Measurements from ENCODE around the gene RAPSN.
A peak's percentile ranks its signal among the peaks of the same experiment; 100 is the strongest.
"Not testable (repeated sequence)": the region's sequence is repeated elsewhere in the genome, so short reads cannot be mapped to it uniquely, and the experiment has no call there.

Gene RAPSN

DNA sequence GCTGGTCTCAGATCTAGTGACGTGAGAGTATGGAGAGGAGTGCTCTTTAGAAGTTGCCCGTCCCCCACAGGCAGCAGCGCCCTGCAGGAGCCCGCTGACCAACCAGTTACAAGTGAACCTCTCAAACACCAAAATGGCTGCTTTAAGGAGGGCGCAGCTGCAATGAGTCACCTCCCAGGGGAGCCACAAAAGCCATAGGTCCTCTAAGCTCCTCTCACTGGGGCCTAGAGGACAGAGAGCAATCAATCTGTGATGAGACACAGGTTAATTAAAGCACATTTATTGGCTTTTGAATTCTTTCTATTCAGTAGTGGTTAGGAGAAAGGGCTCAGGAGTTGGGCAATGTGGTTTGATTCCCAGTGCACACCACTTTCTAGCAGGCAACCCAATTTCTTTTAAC lies 15.5 kb upstream of the RAPSN start:
- H2BK5ac ChIP-seq (ENCODE audit: low read length), result no peak overlapping the region
- no peak overlapping the region for H2BK120ac ChIP-seq (ENCODE audit: low read depth, low read length)
- H3K79me2 ChIP-seq (ENCODE audit: control insufficient read depth, insufficient read depth, low read length), result peaks cover 9% of the 10 kb centered on the region
- no peak overlapping the region for H3K18ac ChIP-seq (ENCODE audit: low read length)
- WGBS (ENCODE audit: extremely low coverage, insufficient coverage, low lambda C conversion rate), result no CpG with 5 or more reads among the region's 5 CpGs
- peak; percentile 42 for DNase-seq
- no peak overlapping the region for H2BK15ac ChIP-seq (replicated peaks; ENCODE audit: low read depth)
- H3K4me1 ChIP-seq (ENCODE audit: control insufficient read depth, low read depth, low read length), result no peaks in the 10 kb centered on the region
- no peak overlapping the region for H3K23ac ChIP-seq (ENCODE audit: low read length)
- no peak overlapping the region for H2AK5ac ChIP-seq (ENCODE audit: low read length)
- peaks cover 21% of the 10 kb centered on the region for H3K79me1 ChIP-seq (ENCODE audit: low read length)
- H3K27ac ChIP-seq (ENCODE audit: low read depth, low read length), result no peak overlapping the region
- H3K4me3 ChIP-seq (ENCODE audit: low read length), result no peak overlapping the region
- H3K4ac ChIP-seq (ENCODE audit: low read depth, low read length), result no peak overlapping the region
- no peak overlapping the region for H4K5ac ChIP-seq (ENCODE audit: low read length)
- H3K4me2 ChIP-seq (ENCODE audit: low read length), result no peak overlapping the region
- H3K9ac ChIP-seq (ENCODE audit: low read length), result no peak overlapping the region
- H3K36me3 ChIP-seq (ENCODE audit: control insufficient read depth, insufficient read depth, low read length), result peaks cover 6% of the 10 kb centered on the region
- no peak overlapping the region for H3K56ac ChIP-seq (ENCODE audit: low read length)
- H4K8ac ChIP-seq (ENCODE audit: low read depth, low read length), result no peak overlapping the region
- H3K27me3 ChIP-seq (ENCODE audit: insufficient read depth, low read length, poor library complexity), result no peaks in the 10 kb centered on the region

DNA sequence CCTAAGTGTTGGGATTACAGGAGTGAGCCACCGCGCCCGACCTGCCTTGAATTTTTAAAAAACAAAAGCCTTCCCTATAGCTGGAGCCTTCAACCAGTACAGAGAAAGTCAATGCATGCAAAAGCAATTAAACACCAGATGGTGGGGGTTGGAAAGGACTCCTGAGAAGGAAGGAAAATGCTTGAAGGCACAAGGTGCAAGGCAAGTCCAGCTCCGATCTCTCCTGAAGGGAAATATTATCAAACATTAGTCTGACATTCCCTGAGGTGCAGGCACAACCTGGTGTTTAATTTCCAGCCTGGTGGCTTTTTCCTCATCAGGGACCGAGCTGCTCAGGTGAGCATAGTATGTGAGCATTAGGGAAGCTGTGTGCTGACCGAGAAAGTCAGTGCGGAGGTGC lies 12.9 kb upstream of the RAPSN start:
- H2BK5ac ChIP-seq (ENCODE audit: low read length), result no peak overlapping the region
- no peak overlapping the region for H3K23ac ChIP-seq (ENCODE audit: low read length)
- no peaks in the 10 kb centered on the region for H3K4me1 ChIP-seq (ENCODE audit: control insufficient read depth, low read depth, low read length)
- H3K9ac ChIP-seq (ENCODE audit: low read length), result no peak overlapping the region
- no peak overlapping the region for H2AK5ac ChIP-seq (ENCODE audit: low read length)
- H3K79me2 ChIP-seq (ENCODE audit: control insufficient read depth, insufficient read depth, low read length), result no peaks in the 10 kb centered on the region
- H3K4me2 ChIP-seq (ENCODE audit: low read length), result no peak overlapping the region
- no peak overlapping the region for H3K4me3 ChIP-seq (ENCODE audit: low read length)
- no peak overlapping the region for H3K4ac ChIP-seq (ENCODE audit: low read depth, low read length)
- no CpG with 5 or more reads among the region's 7 CpGs for WGBS (ENCODE audit: extremely low coverage, insufficient coverage, low lambda C conversion rate)
- no peak overlapping the region for H3K18ac ChIP-seq (ENCODE audit: low read length)
- H2BK120ac ChIP-seq (ENCODE audit: low read depth, low read length), result no peak overlapping the region
- H3K79me1 ChIP-seq (ENCODE audit: low read length), result peaks cover 8% of the 10 kb centered on the region
- peaks cover 5% of the 10 kb centered on the region for H3K36me3 ChIP-seq (ENCODE audit: control insufficient read depth, insufficient read depth, low read length)
- H4K8ac ChIP-seq (ENCODE audit: low read depth, low read length), result no peak overlapping the region
- no peak for DNase-seq
- H3K27me3 ChIP-seq (ENCODE audit: insufficient read depth, low read length, poor library complexity), result no peaks in the 10 kb centered on the region
- H3K56ac ChIP-seq (ENCODE audit: low read length), result no peak overlapping the region
- H3K27ac ChIP-seq (ENCODE audit: low read depth, low read length), result no peak overlapping the region
- no peak overlapping the region for H4K5ac ChIP-seq (ENCODE audit: low read length)
- no peak overlapping the region for H2BK15ac ChIP-seq (replicated peaks; ENCODE audit: low read depth)

DNA sequence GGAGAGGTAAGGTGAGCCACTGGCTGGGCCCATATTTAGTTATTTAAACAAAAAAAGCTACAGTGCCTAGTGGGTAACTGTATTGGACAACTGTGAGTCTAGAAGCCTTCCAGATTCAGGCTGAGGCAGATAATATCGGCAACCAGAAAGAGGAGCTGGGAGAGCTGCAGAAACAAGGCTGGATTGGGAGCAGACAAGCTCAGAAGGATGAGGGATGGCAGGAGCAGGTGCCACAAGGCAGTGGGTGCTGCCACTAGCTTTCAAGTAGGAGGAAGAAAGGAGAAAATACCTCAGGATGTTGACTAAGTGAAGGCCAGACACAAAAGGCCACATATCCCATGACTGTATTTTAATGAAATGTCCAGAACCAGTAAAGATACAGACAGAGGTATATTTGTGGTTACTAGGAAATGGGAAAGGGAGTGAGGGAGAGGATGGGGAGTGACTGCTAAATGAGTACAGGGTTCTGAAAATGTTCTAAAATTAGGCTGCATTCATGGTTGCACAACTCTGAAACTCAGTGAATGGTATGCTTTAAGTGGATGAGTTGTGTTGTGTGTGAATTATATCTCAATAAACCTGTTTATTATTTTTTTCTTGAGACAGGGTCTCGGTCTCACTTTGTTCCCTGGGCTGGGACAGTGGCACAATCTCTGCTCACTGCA lies 11.8 kb upstream of the RAPSN start:
- Histone ChIP-seq H3K4ac (ENCODE audit: low read depth, low read length) (no peak overlapping the region), H3K4me2 (ENCODE audit: low read length) (no peak overlapping the region), H3K79me2 (ENCODE audit: control insufficient read depth, insufficient read depth, low read length) (no peaks in the 10 kb centered on the region), H3K23ac (ENCODE audit: low read length) (no peak overlapping the region), H2BK5ac (ENCODE audit: low read length) (no peak overlapping the region), H3K9ac (ENCODE audit: low read length) (no peak overlapping the region), H4K8ac (ENCODE audit: low read depth, low read length) (no peak overlapping the region), H3K79me1 (ENCODE audit: low read length) (peaks cover 4% of the 10 kb centered on the region), H3K27ac (ENCODE audit: low read depth, low read length) (no peak overlapping the region), H3K4me3 (ENCODE audit: low read length) (no peak overlapping the region), H3K27me3 (ENCODE audit: insufficient read depth, low read length, poor library complexity) (no peaks in the 10 kb centered on the region), H4K5ac (ENCODE audit: low read length) (no peak overlapping the region), H2BK15ac (replicated peaks; ENCODE audit: low read depth) (no peak overlapping the region), H3K56ac (ENCODE audit: low read length) (no peak overlapping the region), H2AK5ac (ENCODE audit: low read length) (no peak overlapping the region), H3K4me1 (ENCODE audit: control insufficient read depth, low read depth, low read length) (no peaks in the 10 kb centered on the region), H3K18ac (ENCODE audit: low read length) (no peak overlapping the region), H3K36me3 (ENCODE audit: control insufficient read depth, insufficient read depth, low read length) (peaks cover 5% of the 10 kb centered on the region), H2BK120ac (ENCODE audit: low read depth, low read length) (no peak overlapping the region)
- DNase-seq, result no peak
- WGBS (ENCODE audit: extremely low coverage, insufficient coverage, low lambda C conversion rate), result no CpG with 5 or more reads among the region's 2 CpGs

DNA sequence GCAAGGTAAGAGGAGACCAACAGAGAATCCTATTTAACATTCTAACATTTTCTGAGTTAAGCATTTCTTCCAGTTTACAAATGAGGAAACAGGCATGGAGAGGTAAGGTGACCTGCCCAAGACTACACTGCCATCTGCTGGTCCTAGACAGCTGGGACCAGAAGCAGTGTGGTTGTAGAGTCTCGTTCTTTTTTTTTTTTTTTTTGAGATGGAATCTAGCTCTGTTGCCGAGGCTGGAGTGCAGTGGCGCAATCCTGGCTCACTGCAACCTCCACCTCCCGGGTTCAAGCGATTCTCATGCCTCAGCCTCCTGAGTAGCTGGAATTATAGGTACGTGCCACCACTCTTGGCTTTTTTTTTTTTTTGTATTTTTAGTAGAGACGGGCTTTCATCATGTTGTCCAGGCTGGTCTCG lies 5.3 kb upstream of the RAPSN start:
- not testable (repeated sequence) for H3K23ac ChIP-seq (ENCODE audit: low read length); H4K8ac ChIP-seq (ENCODE audit: low read depth, low read length); H3K4me3 ChIP-seq (ENCODE audit: low read length); H3K79me2 ChIP-seq (ENCODE audit: control insufficient read depth, insufficient read depth, low read length); H3K27me3 ChIP-seq (ENCODE audit: insufficient read depth, low read length, poor library complexity); H2BK15ac ChIP-seq (replicated peaks; ENCODE audit: low read depth); H3K4me1 ChIP-seq (ENCODE audit: control insufficient read depth, low read depth, low read length); H2BK120ac ChIP-seq (ENCODE audit: low read depth, low read length); H3K56ac ChIP-seq (ENCODE audit: low read length); H3K79me1 ChIP-seq (ENCODE audit: low read length); H3K4me2 ChIP-seq (ENCODE audit: low read length); H3K18ac ChIP-seq (ENCODE audit: low read length); H4K5ac ChIP-seq (ENCODE audit: low read length); H2AK5ac ChIP-seq (ENCODE audit: low read length); H2BK5ac ChIP-seq (ENCODE audit: low read length); H3K4ac ChIP-seq (ENCODE audit: low read depth, low read length); H3K36me3 ChIP-seq (ENCODE audit: control insufficient read depth, insufficient read depth, low read length); H3K27ac ChIP-seq (ENCODE audit: low read depth, low read length); H3K9ac ChIP-seq (ENCODE audit: low read length)
- DNase-seq, result peak; percentile 88
- whole genome bisulfite sequencing (ENCODE audit: extremely low coverage, insufficient coverage, low lambda C conversion rate), result no CpG with 5 or more reads among the region's 8 CpGs

DNA sequence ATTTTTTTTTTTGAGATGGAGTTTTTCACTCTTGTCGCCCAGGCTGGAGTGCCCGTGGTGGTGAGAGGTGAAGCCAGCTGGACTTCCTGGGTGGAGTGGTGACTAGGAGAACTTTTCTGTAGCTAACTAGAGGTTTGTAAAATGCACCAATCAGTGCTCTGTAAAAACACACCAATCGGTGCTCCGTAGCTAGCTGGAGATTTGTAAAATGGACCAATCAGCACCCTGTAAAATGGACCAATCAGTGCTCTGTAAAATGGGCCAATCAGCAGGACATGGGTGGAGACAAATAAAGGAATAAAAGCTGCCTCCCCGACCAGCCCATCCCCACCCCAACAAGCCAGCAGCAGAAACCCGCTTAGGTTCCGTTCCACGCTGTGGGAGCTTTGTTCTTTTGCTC lies 4.4 kb upstream of the RAPSN start:
- Histone ChIP-seq H3K56ac (ENCODE audit: low read length) (no peak overlapping the region), H2BK5ac (ENCODE audit: low read length) (no peak overlapping the region), H3K79me1 (ENCODE audit: low read length) (no peaks in the 10 kb centered on the region), H3K4me2 (ENCODE audit: low read length) (no peak overlapping the region), H4K8ac (ENCODE audit: low read depth, low read length) (no peak overlapping the region), H3K27ac (ENCODE audit: low read depth, low read length) (no peak overlapping the region), H3K4ac (ENCODE audit: low read depth, low read length) (no peak overlapping the region), H2AK5ac (ENCODE audit: low read length) (no peak overlapping the region), H3K36me3 (ENCODE audit: control insufficient read depth, insufficient read depth, low read length) (peaks cover 1% of the 10 kb centered on the region), H2BK15ac (replicated peaks; ENCODE audit: low read depth) (no peak overlapping the region), H3K9ac (ENCODE audit: low read length) (no peak overlapping the region), H3K23ac (ENCODE audit: low read length) (no peak overlapping the region), H4K5ac (ENCODE audit: low read length) (no peak overlapping the region), H3K27me3 (ENCODE audit: insufficient read depth, low read length, poor library complexity) (no peaks in the 10 kb centered on the region), H3K79me2 (ENCODE audit: control insufficient read depth, insufficient read depth, low read length) (no peaks in the 10 kb centered on the region), H3K4me1 (ENCODE audit: control insufficient read depth, low read depth, low read length) (no peaks in the 10 kb centered on the region), H2BK120ac (ENCODE audit: low read depth, low read length) (no peak overlapping the region), H3K18ac (ENCODE audit: low read length) (no peak overlapping the region), H3K4me3 (ENCODE audit: low read length) (no peak overlapping the region)
- DNase-seq, result no peak
- no CpG with 5 or more reads among the region's 8 CpGs for WGBS (ENCODE audit: extremely low coverage, insufficient coverage, low lambda C conversion rate)

DNA sequence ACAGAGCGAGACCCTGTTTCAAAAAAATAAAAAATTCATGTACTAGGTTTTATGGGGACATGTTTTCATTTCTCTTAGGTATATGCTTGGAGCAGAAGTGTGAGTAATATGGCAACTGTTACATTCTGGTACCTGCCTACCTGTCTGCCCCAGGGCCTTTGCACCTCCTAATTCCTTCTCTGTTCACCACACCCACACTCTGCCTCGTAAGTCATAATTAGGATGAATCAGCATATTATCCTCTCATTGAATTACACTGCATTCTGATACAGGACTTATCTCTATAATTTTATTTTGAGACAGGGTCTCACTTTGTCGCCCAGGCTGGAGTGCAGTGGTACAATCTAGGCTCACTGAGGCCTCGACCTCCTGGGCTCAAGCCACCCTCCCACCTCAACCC lies 3.1 kb upstream of the RAPSN start:
- Histone ChIP-seq H2BK5ac (ENCODE audit: low read length) (no peak overlapping the region), H3K79me2 (ENCODE audit: control insufficient read depth, insufficient read depth, low read length) (no peaks in the 10 kb centered on the region), H3K23ac (ENCODE audit: low read length) (no peak overlapping the region), H3K9ac (ENCODE audit: low read length) (no peak overlapping the region), H3K4me2 (ENCODE audit: low read length) (no peak overlapping the region), H3K4me1 (ENCODE audit: control insufficient read depth, low read depth, low read length) (no peaks in the 10 kb centered on the region), H2AK5ac (ENCODE audit: low read length) (no peak overlapping the region), H3K18ac (ENCODE audit: low read length) (no peak overlapping the region), H3K79me1 (ENCODE audit: low read length) (no peaks in the 10 kb centered on the region), H3K56ac (ENCODE audit: low read length) (no peak overlapping the region), H4K5ac (ENCODE audit: low read length) (no peak overlapping the region), H2BK120ac (ENCODE audit: low read depth, low read length) (no peak overlapping the region), H3K27me3 (ENCODE audit: insufficient read depth, low read length, poor library complexity) (no peaks in the 10 kb centered on the region), H3K4ac (ENCODE audit: low read depth, low read length) (no peak overlapping the region), H2BK15ac (replicated peaks; ENCODE audit: low read depth) (no peak overlapping the region), H3K36me3 (ENCODE audit: control insufficient read depth, insufficient read depth, low read length) (peaks cover 1% of the 10 kb centered on the region), H3K27ac (ENCODE audit: low read depth, low read length) (no peak overlapping the region), H4K8ac (ENCODE audit: low read depth, low read length) (no peak overlapping the region), H3K4me3 (ENCODE audit: low read length) (no peak overlapping the region)
- WGBS (ENCODE audit: extremely low coverage, insufficient coverage, low lambda C conversion rate), result no CpG with 5 or more reads among the region's 4 CpGs
- DNase-seq, result no peak
